AG09309 (cell line): ENCODE measurements around the gene TMC1.
"Not testable (repeated sequence)": the region's sequence is repeated elsewhere in the genome, so short reads cannot be mapped to it uniquely, and the experiment has no call there.

Source experiments
- DNase-seq: peaks from one replicate; pipeline ENCODE4 v3.0.0-alpha.2; 2010; ENCODE audit warnings: low read depth
- H3K4me3 ChIP-seq: 2 replicates; pipeline ENCODE4 v1.5.1; 2011; ENCODE audit warnings: mild to moderate bottlenecking, low read depth, low read length, moderate library complexity; ENCODE audit not compliant: control insufficient read depth
- CTCF ChIP-seq: IDR thresholded peaks from 2 replicates; pipeline ENCODE4 v1.5.1; 2011; ENCODE audit warnings: mild to moderate bottlenecking, low read depth, low read length, inconsistent platforms; ENCODE audit not compliant: insufficient read depth, control insufficient read depth; ENCODE audit errors: missing control alignments

TMC1 gene

GRCh38 chr9:72827950-72828731 lies 306.7 kb downstream of the TMC1 start:
- no peak for TF ChIP-seq CTCF
- H3K4me3 ChIP-seq: no peak overlapping the region
- DNase-seq: no peak

- DNase-seq: no peak
- no peak overlapping the region for H3K4me3 ChIP-seq
- no peak for TF ChIP-seq CTCF
These were observed 313.6 kb downstream of the TMC1 start for GRCh38 chr9:72834994-72835393.

- no peak for DNase-seq
- TF ChIP-seq CTCF: no peak
- no peak overlapping the region for H3K4me3 ChIP-seq
These were observed 315.4 kb downstream of the TMC1 start for GRCh38 chr9:72836790-72837189.

GRCh38 chr9:72839085-72839484 lies 317.7 kb downstream of the TMC1 start:
- DNase-seq: no peak
- H3K4me3 ChIP-seq: no peak overlapping the region
- TF ChIP-seq CTCF: no peak

DNA sequence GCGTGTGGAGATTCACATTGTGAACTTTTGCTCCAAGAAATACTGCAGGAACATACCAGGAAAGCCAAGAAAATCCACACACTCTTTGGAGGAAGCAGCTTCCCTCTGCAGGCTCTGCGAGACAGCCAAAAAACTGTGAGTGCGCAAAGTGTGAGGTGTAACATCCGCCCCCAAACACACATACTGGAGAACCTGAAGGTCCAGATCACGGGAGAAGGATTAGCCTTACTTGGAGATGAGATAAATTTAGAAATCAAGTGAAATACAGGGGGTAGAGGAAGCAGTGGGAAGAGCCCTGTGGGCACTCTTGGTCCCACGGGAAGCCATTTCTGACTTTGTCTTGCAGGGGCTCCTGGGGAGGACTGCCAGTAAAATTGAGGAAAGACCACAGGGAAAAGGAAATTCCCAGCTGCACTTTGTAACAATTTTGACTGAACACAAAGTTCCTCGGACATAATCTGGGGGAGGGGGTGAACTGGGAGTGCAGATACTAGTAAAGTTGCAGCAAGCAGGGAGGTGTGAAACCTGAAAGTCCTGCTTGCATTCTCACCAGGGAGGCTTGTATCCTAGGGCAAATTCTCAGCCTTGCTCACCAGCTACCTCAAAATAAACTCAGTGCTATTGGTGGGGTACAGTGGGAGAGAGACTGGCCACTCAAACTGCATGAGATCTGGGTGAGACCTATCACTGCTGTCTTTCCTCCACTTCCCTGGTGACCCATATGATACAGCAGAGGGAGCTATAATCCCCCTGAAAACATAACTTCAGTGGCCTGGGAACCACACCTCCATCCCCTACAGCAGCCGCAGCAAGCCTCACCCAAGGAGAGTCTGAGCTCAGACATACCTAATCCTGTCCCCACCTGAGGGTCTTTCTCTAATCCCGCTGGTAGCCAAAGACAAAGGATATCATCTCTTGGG lies 322.4 kb downstream of the TMC1 start:
- no peak overlapping the region for H3K4me3 ChIP-seq
- DNase-seq: no peak
- no peak for TF ChIP-seq CTCF

- no peak for TF ChIP-seq CTCF
These were observed 323.0 kb downstream of the TMC1 start for GRCh38 chr9:72844440-72844768.

GRCh38 chr9:72845052-72845451 lies 323.6 kb downstream of the TMC1 start:
- not testable (repeated sequence) for H3K4me3 ChIP-seq, DNase-seq

More at GRCh38 chr9:72844440-72844768, 323.0 kb downstream of the TMC1 start:
- DNase-seq: no peak
- H3K4me3 ChIP-seq: no peak overlapping the region

DNA sequence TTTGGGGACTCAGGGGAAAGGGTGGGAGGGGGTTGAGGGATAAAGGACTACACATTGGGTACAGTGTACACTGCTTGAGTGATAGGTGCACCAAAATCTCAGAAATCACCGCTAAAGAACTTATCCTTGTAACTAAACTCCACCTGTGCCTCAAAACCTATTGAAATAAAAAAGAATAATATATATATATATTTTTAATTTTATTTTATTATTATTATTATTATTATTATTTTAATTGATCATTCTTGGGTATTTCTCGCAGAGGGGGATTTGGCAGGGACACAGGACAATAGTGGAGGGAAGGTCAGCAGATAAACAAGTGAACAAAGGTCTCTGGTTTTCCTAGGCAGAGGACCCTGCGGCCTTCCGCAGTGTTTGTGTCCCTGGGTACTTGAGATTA lies 328.8 kb downstream of the TMC1 start:
- H3K4me3 ChIP-seq, DNase-seq: not testable (repeated sequence)
